HepG2 (cell line): ENCODE data around the gene RBM3.

Source experiments
- HDAC6 ChIP-seq: fragments of 200-600 bp; sonication (generic); IDR thresholded peaks from 2 replicates; pipeline ENCODE4 v1.7.0; 2017; ENCODE audit warnings: mild to moderate bottlenecking, antibody characterized with exemption, low read length, low read depth
- KMT2A ChIP-seq: sonication (generic); formaldehyde crosslinking; IDR thresholded peaks from 2 replicates; pipeline ENCODE4 v1.4.0; 2020; ENCODE audit warnings: missing genetic modification reagents
- NFYB ChIP-seq: sonication (generic); formaldehyde crosslinking; IDR thresholded peaks from 2 replicates; pipeline ENCODE4 v1.4.0; 2020; ENCODE audit warnings: missing genetic modification reagents
- SP2 ChIP-seq: sonication (generic); formaldehyde crosslinking; IDR thresholded peaks from 2 replicates; pipeline ENCODE4 v1.5.1; 2020; ENCODE audit warnings: mild to moderate bottlenecking, missing genetic modification reagents
- YY1 ChIP-seq: IDR thresholded peaks from 2 replicates; pipeline ENCODE4 v1.6.1; 2011; ENCODE audit warnings: low read length, low read depth, moderate library complexity, mild to moderate bottlenecking; ENCODE audit not compliant: insufficient read depth, insufficient replicate concordance
- TF ChIP-seq, protein P1 (sequence below): sonication (generic); formaldehyde crosslinking; IDR thresholded peaks from 2 replicates; pipeline ENCODE4 v1.5.0; 2020; ENCODE audit warnings: mild to moderate bottlenecking, missing genetic modification reagents, moderate library complexity
- TF ChIP-seq, protein P2 (sequence below): sonication (generic); formaldehyde crosslinking; IDR thresholded peaks from 2 replicates; pipeline ENCODE4 v1.8.0; 2022; ENCODE audit warnings: low read depth, missing genetic modification reagents
- TF ChIP-seq, protein P3 (sequence below): sonication (generic); formaldehyde crosslinking; IDR thresholded peaks from 2 replicates; pipeline ENCODE4 v1.4.0; 2020; ENCODE audit warnings: missing genetic modification reagents

DNA sequence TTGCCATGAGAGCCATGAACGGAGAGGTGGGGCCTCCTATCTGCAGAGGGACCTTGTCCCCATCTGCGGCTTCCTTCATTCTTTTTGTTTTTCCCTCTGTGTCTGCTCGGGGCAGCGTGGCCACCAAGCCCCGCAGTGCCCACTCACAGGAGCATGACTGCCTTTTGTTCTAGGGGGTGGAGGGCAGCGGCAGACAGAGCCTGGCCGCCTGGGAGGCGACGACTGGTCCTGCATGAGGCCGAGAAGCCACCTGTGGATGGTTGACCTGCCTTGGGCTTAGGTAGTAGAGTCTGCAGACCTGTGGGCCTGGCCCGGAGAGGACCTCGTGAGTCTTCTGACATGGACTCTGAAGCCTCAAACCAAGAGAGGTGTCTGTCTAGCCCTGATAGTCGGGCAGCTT is 1.4 kb downstream of the RBM3 start:
- TF ChIP-seq, protein P1, sequence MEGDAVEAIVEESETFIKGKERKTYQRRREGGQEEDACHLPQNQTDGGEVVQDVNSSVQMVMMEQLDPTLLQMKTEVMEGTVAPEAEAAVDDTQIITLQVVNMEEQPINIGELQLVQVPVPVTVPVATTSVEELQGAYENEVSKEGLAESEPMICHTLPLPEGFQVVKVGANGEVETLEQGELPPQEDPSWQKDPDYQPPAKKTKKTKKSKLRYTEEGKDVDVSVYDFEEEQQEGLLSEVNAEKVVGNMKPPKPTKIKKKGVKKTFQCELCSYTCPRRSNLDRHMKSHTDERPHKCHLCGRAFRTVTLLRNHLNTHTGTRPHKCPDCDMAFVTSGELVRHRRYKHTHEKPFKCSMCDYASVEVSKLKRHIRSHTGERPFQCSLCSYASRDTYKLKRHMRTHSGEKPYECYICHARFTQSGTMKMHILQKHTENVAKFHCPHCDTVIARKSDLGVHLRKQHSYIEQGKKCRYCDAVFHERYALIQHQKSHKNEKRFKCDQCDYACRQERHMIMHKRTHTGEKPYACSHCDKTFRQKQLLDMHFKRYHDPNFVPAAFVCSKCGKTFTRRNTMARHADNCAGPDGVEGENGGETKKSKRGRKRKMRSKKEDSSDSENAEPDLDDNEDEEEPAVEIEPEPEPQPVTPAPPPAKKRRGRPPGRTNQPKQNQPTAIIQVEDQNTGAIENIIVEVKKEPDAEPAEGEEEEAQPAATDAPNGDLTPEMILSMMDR (CRISPR knock-in tag), result no peak
- TF ChIP-seq KMT2A (CRISPR knock-in tag) (no peak), HDAC6 (no peak), YY1 (no peak), NFYB (CRISPR knock-in tag) (no peak), SP2 (CRISPR knock-in tag) (no peak)
- TF ChIP-seq, protein P2, sequence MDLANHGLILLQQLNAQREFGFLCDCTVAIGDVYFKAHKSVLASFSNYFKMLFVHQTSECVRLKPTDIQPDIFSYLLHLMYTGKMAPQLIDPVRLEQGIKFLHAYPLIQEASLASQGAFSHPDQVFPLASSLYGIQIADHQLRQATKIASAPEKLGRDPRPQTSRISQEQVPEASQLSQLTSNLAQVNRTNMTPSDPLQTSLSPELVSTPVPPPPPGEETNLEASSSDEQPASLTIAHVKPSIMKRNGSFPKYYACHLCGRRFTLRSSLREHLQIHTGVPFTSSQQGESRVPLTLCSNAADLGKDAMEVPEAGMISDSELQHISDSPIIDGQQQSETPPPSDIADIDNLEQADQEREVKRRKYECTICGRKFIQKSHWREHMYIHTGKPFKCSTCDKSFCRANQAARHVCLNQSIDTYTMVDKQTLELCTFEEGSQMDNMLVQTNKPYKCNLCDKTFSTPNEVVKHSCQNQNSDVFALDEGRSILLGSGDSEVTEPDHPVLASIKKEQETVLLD (CRISPR knock-in tag), result no peak
- TF ChIP-seq, protein P3, sequence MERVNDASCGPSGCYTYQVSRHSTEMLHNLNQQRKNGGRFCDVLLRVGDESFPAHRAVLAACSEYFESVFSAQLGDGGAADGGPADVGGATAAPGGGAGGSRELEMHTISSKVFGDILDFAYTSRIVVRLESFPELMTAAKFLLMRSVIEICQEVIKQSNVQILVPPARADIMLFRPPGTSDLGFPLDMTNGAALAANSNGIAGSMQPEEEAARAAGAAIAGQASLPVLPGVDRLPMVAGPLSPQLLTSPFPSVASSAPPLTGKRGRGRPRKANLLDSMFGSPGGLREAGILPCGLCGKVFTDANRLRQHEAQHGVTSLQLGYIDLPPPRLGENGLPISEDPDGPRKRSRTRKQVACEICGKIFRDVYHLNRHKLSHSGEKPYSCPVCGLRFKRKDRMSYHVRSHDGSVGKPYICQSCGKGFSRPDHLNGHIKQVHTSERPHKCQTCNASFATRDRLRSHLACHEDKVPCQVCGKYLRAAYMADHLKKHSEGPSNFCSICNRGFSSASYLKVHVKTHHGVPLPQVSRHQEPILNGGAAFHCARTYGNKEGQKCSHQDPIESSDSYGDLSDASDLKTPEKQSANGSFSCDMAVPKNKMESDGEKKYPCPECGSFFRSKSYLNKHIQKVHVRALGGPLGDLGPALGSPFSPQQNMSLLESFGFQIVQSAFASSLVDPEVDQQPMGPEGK (CRISPR knock-in tag), result no peak
